ENCODE results near the gene STAT4. TPM values are rescaled to one million over a fixed set of nuclear protein-coding genes. Genes with fewer than 3 reads are reported as not detected.

The STAT4 gene
- total RNA-seq, 1 experiment from 2014 or later, result 0.33 TPM

DNA sequence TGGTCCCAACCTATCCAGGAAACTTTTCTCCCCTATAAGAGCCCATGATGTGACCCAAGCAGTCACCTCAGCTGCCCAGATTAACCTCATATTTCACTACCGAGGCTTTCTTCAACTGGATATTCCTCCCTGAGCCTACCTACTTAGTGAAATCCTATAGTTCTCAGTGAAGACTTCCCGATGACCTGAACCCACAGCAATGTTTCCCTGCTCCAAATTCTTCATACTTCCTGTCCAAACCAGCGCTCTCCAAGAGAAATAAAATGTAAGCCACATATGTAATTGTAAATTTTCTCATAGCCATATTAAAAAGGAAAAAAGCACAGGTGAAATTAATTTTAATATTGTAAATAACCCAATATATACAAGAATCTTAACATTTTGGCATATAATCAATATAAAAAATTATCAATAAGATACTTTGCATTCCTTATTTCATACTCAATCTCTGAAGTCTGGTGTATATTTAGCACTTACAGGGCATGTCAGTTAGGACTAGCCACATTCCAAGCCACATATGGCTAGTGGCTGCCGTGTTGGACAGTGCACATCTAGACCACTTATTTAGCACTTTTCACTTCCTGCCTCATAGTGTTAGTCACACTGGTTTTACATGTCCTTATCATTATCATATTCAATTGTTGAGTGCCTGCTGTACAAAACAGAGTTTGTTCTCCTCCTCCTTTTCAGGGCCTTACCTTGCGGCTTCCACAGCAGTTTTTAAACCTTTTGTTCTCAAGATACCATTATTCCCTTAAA, 1.9 kb upstream of the STAT4 start:
- Mint-ChIP-seq H3K27ac (no peak overlapping the region), H3K27me3 (ENCODE audit: low read depth) (peaks cover 26% of the 10 kb centered on the region), H3K4me1 (peaks cover 7 to 8% of the 10 kb centered on the region in 2 experiments), H3K9me3 (no peaks in the 10 kb centered on the region), H3K4me3 (no peak overlapping the region), H3K36me3 (ENCODE audit: insufficient read depth in 1 of 3, low read depth in 3 of 3) (no peaks in the 10 kb centered on the region)
- Histone ChIP-seq H3K23me2 (ENCODE audit: insufficient read length, low read depth, low read length, poor library complexity, severe bottlenecking) (peaks cover 9% of the 10 kb centered on the region), H3K79me2 (ENCODE audit: insufficient read depth, low read length) (no peaks in the 10 kb centered on the region), H3K56ac (ENCODE audit: insufficient read length, low read depth, low read length) (no peak overlapping the region), H2BK120ac (ENCODE audit: low read depth, low read length, poor library complexity, severe bottlenecking) (no peak overlapping the region), H4K91ac (ENCODE audit: insufficient read length, low read depth, low read length) (no peak overlapping the region), H2BK15ac (ENCODE audit: low read depth, low read length) (no peak overlapping the region), H3K4me2 (ENCODE audit: insufficient read depth, insufficient read length, low read length) (no peak overlapping the region), H3K4ac (ENCODE audit: low read depth, low read length) (no peak overlapping the region), H3K9ac (ENCODE audit: extremely low read depth, insufficient read length, low read length) (no peak overlapping the region), H4K20me1 (ENCODE audit: control insufficient read depth, insufficient read depth, insufficient read length) (no peaks in the 10 kb centered on the region), H3K23ac (ENCODE audit: insufficient read length, low read depth, low read length) (no peak overlapping the region), H3K14ac (ENCODE audit: insufficient read depth, low read length) (no peak overlapping the region), H3K27ac (ENCODE audit: insufficient read length, low read depth, low read length) (no peak overlapping the region), H2AFZ (ENCODE audit: low read length) (no peak overlapping the region), H4K5ac (ENCODE audit: insufficient read length, low read depth, low read length) (no peak overlapping the region), H3K4me1 (ENCODE audit: insufficient read depth, low read length) (no peaks in the 10 kb centered on the region; the same call in 1 of the 2 replicates), H2BK12ac (ENCODE audit: insufficient read length, low read depth, low read length) (no peak overlapping the region), H3T11ph (ENCODE audit: low read length) (no peak overlapping the region), H2BK20ac (ENCODE audit: low read depth, low read length, poor library complexity, severe bottlenecking) (no peak overlapping the region), H2AK5ac (ENCODE audit: insufficient read length, low read length) (no peak overlapping the region), H3K79me1 (ENCODE audit: insufficient read depth, low read depth, low read length, poor library complexity, severe bottlenecking) (no peaks in the 10 kb centered on the region), H2BK5ac (ENCODE audit: insufficient read length, low read length) (no peak overlapping the region), H3K9me3 (ENCODE audit: control insufficient read depth, low read depth, low read length) (no peaks in the 10 kb centered on the region), H3K27me3 (ENCODE audit: insufficient read depth, low read length) (no peaks in the 10 kb centered on the region), H3K18ac (ENCODE audit: insufficient read length, low read depth, low read length) (no peak overlapping the region), H4K8ac (replicated peaks; ENCODE audit: insufficient read length, low read depth, low read length) (no peak overlapping the region)
- no peak for DNase-seq
- WGBS (ENCODE audit: extremely low coverage, insufficient read length, low lambda C conversion rate), result no CpG with 5 or more reads among the region's 5 CpGs
- TF ChIP-seq, protein P1, sequence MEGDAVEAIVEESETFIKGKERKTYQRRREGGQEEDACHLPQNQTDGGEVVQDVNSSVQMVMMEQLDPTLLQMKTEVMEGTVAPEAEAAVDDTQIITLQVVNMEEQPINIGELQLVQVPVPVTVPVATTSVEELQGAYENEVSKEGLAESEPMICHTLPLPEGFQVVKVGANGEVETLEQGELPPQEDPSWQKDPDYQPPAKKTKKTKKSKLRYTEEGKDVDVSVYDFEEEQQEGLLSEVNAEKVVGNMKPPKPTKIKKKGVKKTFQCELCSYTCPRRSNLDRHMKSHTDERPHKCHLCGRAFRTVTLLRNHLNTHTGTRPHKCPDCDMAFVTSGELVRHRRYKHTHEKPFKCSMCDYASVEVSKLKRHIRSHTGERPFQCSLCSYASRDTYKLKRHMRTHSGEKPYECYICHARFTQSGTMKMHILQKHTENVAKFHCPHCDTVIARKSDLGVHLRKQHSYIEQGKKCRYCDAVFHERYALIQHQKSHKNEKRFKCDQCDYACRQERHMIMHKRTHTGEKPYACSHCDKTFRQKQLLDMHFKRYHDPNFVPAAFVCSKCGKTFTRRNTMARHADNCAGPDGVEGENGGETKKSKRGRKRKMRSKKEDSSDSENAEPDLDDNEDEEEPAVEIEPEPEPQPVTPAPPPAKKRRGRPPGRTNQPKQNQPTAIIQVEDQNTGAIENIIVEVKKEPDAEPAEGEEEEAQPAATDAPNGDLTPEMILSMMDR (conservative IDR thresholded peaks at IDR 0.05), result no peak
